ENCODE data around the gene CHRNA4.

GRCh38 chr20:63305393-63305792 is 55.8 kb downstream of the CHRNA4 start:
- TF ChIP-seq, protein P1, sequence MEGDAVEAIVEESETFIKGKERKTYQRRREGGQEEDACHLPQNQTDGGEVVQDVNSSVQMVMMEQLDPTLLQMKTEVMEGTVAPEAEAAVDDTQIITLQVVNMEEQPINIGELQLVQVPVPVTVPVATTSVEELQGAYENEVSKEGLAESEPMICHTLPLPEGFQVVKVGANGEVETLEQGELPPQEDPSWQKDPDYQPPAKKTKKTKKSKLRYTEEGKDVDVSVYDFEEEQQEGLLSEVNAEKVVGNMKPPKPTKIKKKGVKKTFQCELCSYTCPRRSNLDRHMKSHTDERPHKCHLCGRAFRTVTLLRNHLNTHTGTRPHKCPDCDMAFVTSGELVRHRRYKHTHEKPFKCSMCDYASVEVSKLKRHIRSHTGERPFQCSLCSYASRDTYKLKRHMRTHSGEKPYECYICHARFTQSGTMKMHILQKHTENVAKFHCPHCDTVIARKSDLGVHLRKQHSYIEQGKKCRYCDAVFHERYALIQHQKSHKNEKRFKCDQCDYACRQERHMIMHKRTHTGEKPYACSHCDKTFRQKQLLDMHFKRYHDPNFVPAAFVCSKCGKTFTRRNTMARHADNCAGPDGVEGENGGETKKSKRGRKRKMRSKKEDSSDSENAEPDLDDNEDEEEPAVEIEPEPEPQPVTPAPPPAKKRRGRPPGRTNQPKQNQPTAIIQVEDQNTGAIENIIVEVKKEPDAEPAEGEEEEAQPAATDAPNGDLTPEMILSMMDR (IDR thresholded peaks at IDR 0.05) = no peak
- TF ChIP-seq POLR2A (IDR thresholded peaks at IDR 0.05) = no peak

All from right lobe of liver (tissue), 4 donors.